A549 (cell line): Measurements from ENCODE around the gene WASF2.

ENCODE experiments used
- CEBPB ChIP-seq, 2 experiments: fragments of >200 bp in 1 of 2; sonication (Bioruptor Twin) in 1 of 2; formaldehyde crosslinking in 1 of 2; IDR thresholded peaks; 2 replicates each; pipeline ENCODE4 v1.6.1; 2012 to 2016
- CHD4 ChIP-seq: fragments of 200-600 bp; sonication (generic); IDR thresholded peaks from 2 replicates; pipeline ENCODE4 v1.6.1; 2016; ENCODE audit warnings: antibody characterized with exemption, mild to moderate bottlenecking, borderline replicate concordance
- EHF ChIP-seq: fragments of 250-450 bp; sonication (Bioruptor Pico); IDR thresholded peaks from 2 replicates; pipeline ENCODE4 v1.5.0; 2020; ENCODE audit warnings: mild to moderate bottlenecking
- EHMT2 ChIP-seq: fragments of 200-600 bp; sonication (generic); IDR thresholded peaks from 2 replicates; pipeline ENCODE4 v1.6.1; 2016; ENCODE audit warnings: antibody characterized with exemption, low read depth, mild to moderate bottlenecking, moderate library complexity
- KDM1A ChIP-seq: fragments of 200-600 bp; sonication (generic); IDR thresholded peaks from 2 replicates; pipeline ENCODE4 v1.6.1; 2016; ENCODE audit warnings: low read depth, mild to moderate bottlenecking
- MAX ChIP-seq: IDR thresholded peaks from 2 replicates; pipeline ENCODE4 v1.6.1; 2012
- MYC ChIP-seq: IDR thresholded peaks from 2 replicates; pipeline ENCODE4 v1.6.1; 2012; ENCODE audit warnings: mild to moderate bottlenecking, inconsistent platforms, low read length, improper control_type of control experiment, borderline replicate concordance
- PBX3 ChIP-seq: IDR thresholded peaks from 2 replicates; pipeline ENCODE4 v1.6.1; 2012
- POLR2A ChIP-seq: IDR thresholded peaks from 2 replicates; pipeline ENCODE4 v1.6.1; 2012; ENCODE audit warnings: mild to moderate bottlenecking, low read length
- RNF2 ChIP-seq: fragments of 200-600 bp; sonication (generic); IDR thresholded peaks from 2 replicates; pipeline ENCODE4 v1.6.1; 2016; ENCODE audit warnings: low read depth, mild to moderate bottlenecking, antibody characterized with exemption, moderate library complexity, borderline replicate concordance
- TFCP2L1 ChIP-seq: fragments of 250-450 bp; sonication (Bioruptor Pico); IDR thresholded peaks from 2 replicates; pipeline ENCODE4 v1.5.0; 2021; ENCODE audit warnings: mild to moderate bottlenecking
- TF ChIP-seq, protein P1 (sequence below): fragments of >200 bp; sonication (Bioruptor Twin); formaldehyde crosslinking; IDR thresholded peaks from 3 replicates; pipeline ENCODE4 v1.5.1; 2016
- TF ChIP-seq, protein P2 (sequence below): fragments of >200 bp; sonication (Bioruptor Twin); formaldehyde crosslinking; IDR thresholded peaks from 2 replicates; pipeline ENCODE4 v1.6.1; 2016

DNA sequence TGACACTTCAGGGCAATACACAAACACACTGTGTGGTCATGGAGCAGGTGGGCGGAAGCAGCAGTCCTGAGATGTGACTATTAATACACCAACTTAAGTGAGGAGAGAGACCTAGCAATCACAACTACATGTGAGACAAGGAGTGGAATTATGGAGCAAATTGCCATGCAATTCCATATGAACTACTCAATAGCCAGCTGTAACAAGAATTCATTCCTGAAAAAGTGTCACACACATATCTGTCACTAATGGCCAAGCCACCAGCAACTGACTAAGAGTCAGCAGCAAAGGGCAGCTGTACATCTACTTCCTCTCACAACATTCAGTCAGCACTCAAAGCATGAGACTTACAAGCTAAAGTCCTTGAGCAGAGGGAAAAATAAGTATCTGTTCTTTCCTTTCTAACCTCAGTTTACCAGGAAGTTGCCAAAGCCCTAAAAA lies 51.3 kb downstream of the WASF2 start:
- TF ChIP-seq, protein P1, sequence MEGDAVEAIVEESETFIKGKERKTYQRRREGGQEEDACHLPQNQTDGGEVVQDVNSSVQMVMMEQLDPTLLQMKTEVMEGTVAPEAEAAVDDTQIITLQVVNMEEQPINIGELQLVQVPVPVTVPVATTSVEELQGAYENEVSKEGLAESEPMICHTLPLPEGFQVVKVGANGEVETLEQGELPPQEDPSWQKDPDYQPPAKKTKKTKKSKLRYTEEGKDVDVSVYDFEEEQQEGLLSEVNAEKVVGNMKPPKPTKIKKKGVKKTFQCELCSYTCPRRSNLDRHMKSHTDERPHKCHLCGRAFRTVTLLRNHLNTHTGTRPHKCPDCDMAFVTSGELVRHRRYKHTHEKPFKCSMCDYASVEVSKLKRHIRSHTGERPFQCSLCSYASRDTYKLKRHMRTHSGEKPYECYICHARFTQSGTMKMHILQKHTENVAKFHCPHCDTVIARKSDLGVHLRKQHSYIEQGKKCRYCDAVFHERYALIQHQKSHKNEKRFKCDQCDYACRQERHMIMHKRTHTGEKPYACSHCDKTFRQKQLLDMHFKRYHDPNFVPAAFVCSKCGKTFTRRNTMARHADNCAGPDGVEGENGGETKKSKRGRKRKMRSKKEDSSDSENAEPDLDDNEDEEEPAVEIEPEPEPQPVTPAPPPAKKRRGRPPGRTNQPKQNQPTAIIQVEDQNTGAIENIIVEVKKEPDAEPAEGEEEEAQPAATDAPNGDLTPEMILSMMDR, result no peak
- TF ChIP-seq MAX, result no peak
- TF ChIP-seq PBX3, result no peak
- TF ChIP-seq CHD4, result no peak
- TF ChIP-seq, protein P2, sequence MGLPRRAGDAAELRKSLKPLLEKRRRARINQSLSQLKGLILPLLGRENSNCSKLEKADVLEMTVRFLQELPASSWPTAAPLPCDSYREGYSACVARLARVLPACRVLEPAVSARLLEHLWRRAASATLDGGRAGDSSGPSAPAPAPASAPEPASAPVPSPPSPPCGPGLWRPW, result no peak
- TF ChIP-seq CEBPB (IDR thresholded peaks at IDR 0.05), result no peak
- no peak for TF ChIP-seq KDM1A
- TF ChIP-seq POLR2A, result no peak
- TF ChIP-seq EHF, result no peak
- TF ChIP-seq MYC, result no peak
- no peak for TF ChIP-seq TFCP2L1 (CRISPR knock-in tag)
- no peak for TF ChIP-seq EHMT2
- TF ChIP-seq RNF2, result no peak
